ENCODE data around the gene CDH24. TPM values are rescaled to one million over a fixed set of nuclear protein-coding genes. Genes with fewer than 3 reads are reported as not detected.

CDH24 gene
- total and polyA plus RNA-seq, 12 donors, result 0.57 to 9.1 (median 1.6) TPM

- Histone ChIP-seq H3K36me3 (peaks cover 0 to 56% (median 29%) of the 10 kb centered on the region in 9 donors), H3K4me1 (peaks cover 8 to 62% (median 49%) of the 10 kb centered on the region in 9 donors), H3K27ac (peak within 1 kb of the TSS; percentile 92 to 99 (median 96)), H3K4me3 (peak within 1 kb of the TSS; percentile 66 to 97 (median 76)), H3K27me3 (no peaks in the 10 kb centered on the region), H3K9me3 (no peaks in the 10 kb centered on the region)
- peak; percentile 94 to 97 (median 96) for ATAC-seq
- DNase-seq, result peak; percentile 34 to 100
- 0% methylated on average over 46 of the region's 46 CpGs for WGBS, 2 donors
- no peak for TF ChIP-seq CTCF (IDR thresholded peaks at IDR 0.05)
- intact Hi-C loops (cut with DNase I), result loop anchor here in 2 of 10 donors (2.0 to 5.0 kb wide), 2 partner anchors 25 to 852 kb away; no protein-coding TSS in a partner anchor
Measured at GRCh38 chr14:23095196-23096108, 38.1 kb upstream of the CDH24 start, which contains the start of gene C14orf119. C14orf119 (plus strand) TSS chr14:23095505; CDS start chr14:23097659, 2,154 bp downstream.

DNA sequence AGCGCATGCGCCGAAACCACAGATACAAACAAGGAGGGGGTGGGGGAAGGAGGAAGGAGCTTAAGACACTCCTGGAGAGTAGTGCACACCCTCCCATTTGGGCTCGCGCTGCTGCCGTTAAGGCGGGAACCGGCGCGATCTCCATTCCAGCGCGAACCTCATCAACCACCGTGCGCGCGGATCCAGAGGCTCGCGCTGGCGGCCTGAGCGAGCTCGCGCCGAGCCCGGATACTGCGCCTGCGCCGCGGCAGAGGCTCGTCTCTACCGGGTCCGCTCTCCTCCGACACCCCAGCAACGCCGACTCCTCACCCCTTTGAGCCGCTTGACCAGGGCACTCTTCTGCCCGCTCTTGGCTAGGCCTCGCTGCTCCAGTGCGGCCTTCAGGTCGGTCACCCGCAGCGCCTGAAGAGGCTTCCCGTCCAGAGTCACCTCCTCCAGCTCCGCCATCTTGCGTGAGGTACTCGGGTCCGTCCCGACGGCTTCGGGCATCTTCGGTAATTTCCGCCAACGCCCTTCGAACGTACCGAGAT, 37.4 kb upstream of the CDH24 start, which contains the start of gene ACIN1:
Gene ACIN1 (minus strand): TSS at position 471 of the 530 bp plus-strand sequence. CDS start 24 bp downstream, at position 447.
- TF ChIP-seq CTCF (IDR thresholded peaks at IDR 0.05), result no peak
- Histone ChIP-seq H3K4me3 (peak within 1 kb of the TSS; percentile 66 to 97 (median 76)), H3K4me1 (peaks cover 8 to 67% (median 50%) of the 10 kb centered on the region in 9 donors), H3K27ac (peak within 1 kb of the TSS; percentile 92 to 99 (median 96)), H3K36me3 (peaks cover 0 to 63% (median 37%) of the 10 kb centered on the region in 9 donors), H3K27me3 (no peaks in the 10 kb centered on the region), H3K9me3 (no peaks in the 10 kb centered on the region)
- intact Hi-C loops (cut with DNase I), result loop anchor here in 2 of 10 donors (1.0 to 5.0 kb wide), 3 partner anchors 23 to 853 kb away; no protein-coding TSS in a partner anchor
- DNase-seq (peak; percentile 81 to 99), ATAC-seq (peak; percentile 59 to 77 (median 66))
- WGBS, 2 donors, result 0% methylated on average over 55 of the region's 55 CpGs

- intact Hi-C loops (cut with DNase I), result loop anchor here in 2 of 10 donors (1.0 to 2.0 kb wide), 2 partner anchors 23 kb away; no protein-coding TSS in a partner anchor
- DNase-seq (no peak), ATAC-seq (no peak)
- peaks cover 8 to 61% (median 48%) of the 10 kb centered on the region in 9 donors for H3K4me1 ChIP-seq
- 1 to 4% methylated on average over 14 of the region's 14 CpGs for WGBS, 2 donors
- H3K36me3 ChIP-seq, result peaks cover 0 to 63% (median 42%) of the 10 kb centered on the region in 9 donors
- H3K9me3 ChIP-seq, result no peaks in the 10 kb centered on the region
- H3K27ac ChIP-seq, result peak overlapping the region; percentile 82 to 99 (median 96)
- TF ChIP-seq CTCF (IDR thresholded peaks at IDR 0.05), result peak in 3 of 9 donors; percentile 9 to 18 (median 14)
- H3K27me3 ChIP-seq, result no peaks in the 10 kb centered on the region
- H3K4me3 ChIP-seq, result peak overlapping the region; percentile 66 to 97 (median 76)
Measured at GRCh38 chr14:23093991-23094665, 36.8 kb upstream of the CDH24 start.

Data from heart right ventricle (tissue), 16 donors.